ENCODE data around the gene ZNF619.

- TF ChIP-seq, protein P1, sequence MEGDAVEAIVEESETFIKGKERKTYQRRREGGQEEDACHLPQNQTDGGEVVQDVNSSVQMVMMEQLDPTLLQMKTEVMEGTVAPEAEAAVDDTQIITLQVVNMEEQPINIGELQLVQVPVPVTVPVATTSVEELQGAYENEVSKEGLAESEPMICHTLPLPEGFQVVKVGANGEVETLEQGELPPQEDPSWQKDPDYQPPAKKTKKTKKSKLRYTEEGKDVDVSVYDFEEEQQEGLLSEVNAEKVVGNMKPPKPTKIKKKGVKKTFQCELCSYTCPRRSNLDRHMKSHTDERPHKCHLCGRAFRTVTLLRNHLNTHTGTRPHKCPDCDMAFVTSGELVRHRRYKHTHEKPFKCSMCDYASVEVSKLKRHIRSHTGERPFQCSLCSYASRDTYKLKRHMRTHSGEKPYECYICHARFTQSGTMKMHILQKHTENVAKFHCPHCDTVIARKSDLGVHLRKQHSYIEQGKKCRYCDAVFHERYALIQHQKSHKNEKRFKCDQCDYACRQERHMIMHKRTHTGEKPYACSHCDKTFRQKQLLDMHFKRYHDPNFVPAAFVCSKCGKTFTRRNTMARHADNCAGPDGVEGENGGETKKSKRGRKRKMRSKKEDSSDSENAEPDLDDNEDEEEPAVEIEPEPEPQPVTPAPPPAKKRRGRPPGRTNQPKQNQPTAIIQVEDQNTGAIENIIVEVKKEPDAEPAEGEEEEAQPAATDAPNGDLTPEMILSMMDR (IDR thresholded peaks at IDR 0.05): no peak
- no peak for TF ChIP-seq POLR2A (IDR thresholded peaks at IDR 0.05)
These were observed 23.0 kb downstream of the ZNF619 start for GRCh38 chr3:40499952-40500351.

Measured in tibial nerve (tissue), 3 donors.